Neural cell (in vitro differentiated cells): ENCODE results near the gene CARS1.

ENCODE experiments used
- CTCF ChIP-seq: fragments of 450-650 bp; IDR thresholded peaks from 2 replicates; pipeline ENCODE4 v1.5.1; 2014; ENCODE audit warnings: antibody characterized with exemption, mild to moderate bottlenecking, moderate library complexity; ENCODE audit not compliant: poor library complexity, severe bottlenecking
- POLR2AphosphoS5 ChIP-seq: IDR thresholded peaks from 2 replicates; pipeline ENCODE4 v1.6.1; 2012

- TF ChIP-seq CTCF (no peak), POLR2AphosphoS5 (no peak)
Measured at GRCh38 chr11:2964782-2965181, 92.4 kb downstream of the CARS1 start.
